GM23248 (cell line): ENCODE measurements around the gene CA12. TPM values are rescaled to one million over a fixed set of nuclear protein-coding genes. Genes with fewer than 3 reads are reported as not detected.

ENCODE experiments used
- DNase-seq: peaks from one replicate; pipeline ENCODE4 v3.0.0-alpha.2; 2015
- H2AFZ ChIP-seq: fragments of 200-600 bp; sonication (generic); 2 replicates; pipeline ENCODE4 v1.6.1; 2016; ENCODE audit warnings: antibody characterized with exemption
- H3F3A ChIP-seq: fragments of 200-600 bp; sonication (generic); 2 replicates; pipeline ENCODE4 v1.6.1; 2016; ENCODE audit warnings: mild to moderate bottlenecking, antibody characterized with exemption, mixed run types; ENCODE audit not compliant: insufficient read depth
- H3K27ac ChIP-seq: fragments of 200-600 bp; sonication (generic); 2 replicates; pipeline ENCODE4 v1.5.1; 2016; ENCODE audit warnings: mild to moderate bottlenecking
- H3K27me3 ChIP-seq: fragments of 200-600 bp; sonication (generic); replicated peaks from 2 replicates; pipeline ENCODE4 v1.6.1; 2016; ENCODE audit warnings: mild to moderate bottlenecking; ENCODE audit not compliant: insufficient read depth
- H3K36me3 ChIP-seq: fragments of 200-600 bp; sonication (generic); 2 replicates; pipeline ENCODE4 v1.6.1; 2016; ENCODE audit warnings: low read depth, mild to moderate bottlenecking
- H3K4me1 ChIP-seq: fragments of 200-600 bp; sonication (generic); 2 replicates; pipeline ENCODE4 v1.6.1; 2016; ENCODE audit warnings: mild to moderate bottlenecking; ENCODE audit not compliant: insufficient read depth
- H3K4me2 ChIP-seq: fragments of 200-600 bp; sonication (generic); one replicate; pipeline ENCODE4 v1.6.1; 2016; ENCODE audit warnings: mild to moderate bottlenecking; ENCODE audit not compliant: unreplicated experiment
- H3K4me3 ChIP-seq: fragments of 200-600 bp; sonication (generic); 2 replicates; pipeline ENCODE4 v1.5.1; 2016; ENCODE audit warnings: mild to moderate bottlenecking
- H3K79me2 ChIP-seq: fragments of 200-600 bp; sonication (generic); 2 replicates; pipeline ENCODE4 v1.6.1; 2016; ENCODE audit warnings: mild to moderate bottlenecking; ENCODE audit not compliant: insufficient read depth
- H3K9ac ChIP-seq: fragments of 200-600 bp; sonication (generic); 2 replicates; pipeline ENCODE4 v1.6.1; 2016; ENCODE audit warnings: mild to moderate bottlenecking
- H3K9me2 ChIP-seq: fragments of 200-600 bp; sonication (generic); 2 replicates; pipeline ENCODE4 v1.6.1; 2016; ENCODE audit warnings: mixed run types, mild to moderate bottlenecking, moderate library complexity; ENCODE audit not compliant: insufficient read depth
- H3K9me3 ChIP-seq: fragments of 200-600 bp; sonication (generic); one replicate; pipeline ENCODE4 v1.6.1; 2017; ENCODE audit warnings: low read depth
- H4K20me1 ChIP-seq: fragments of 200-600 bp; sonication (generic); 2 replicates; pipeline ENCODE4 v1.6.0; 2016; ENCODE audit not compliant: insufficient read depth
- EZH2 ChIP-seq: fragments of 200-600 bp; sonication (generic); IDR thresholded peaks from 2 replicates; pipeline ENCODE4 v1.6.1; 2018; ENCODE audit warnings: antibody characterized with exemption, mild to moderate bottlenecking; ENCODE audit not compliant: insufficient read depth, poor library complexity, severe bottlenecking
- EZH2phosphoT487 ChIP-seq: fragments of 200-600 bp; sonication (generic); IDR thresholded peaks from 2 replicates; pipeline ENCODE4 v1.6.1; 2018; ENCODE audit warnings: antibody characterized with exemption, moderate library complexity, mild to moderate bottlenecking, low read depth; ENCODE audit not compliant: insufficient read depth
- WGBS, 2 experiments: methylation state at CpG; one replicate each; pipeline ENCODE4 v1.1.6; 2015 to 2017; ENCODE audit warnings: low lambda C conversion rate in 2 of 2, low coverage in 1 of 2; ENCODE audit errors: missing lambda C conversion rate in 2 of 2; 5-methylcytosine and 5-hydroxymethylcytosine counted together
- in situ Hi-C: fragments of 300-500 bp; cut with MboI; formaldehyde crosslinking; loops from 2 replicates; pipeline ENCODE4 v1.15.0; 2020
- polyA plus RNA-seq: library from polyadenylated mRNA; unstranded; fragments of >200 nt; fragmentation: Nextera tagmentation; extraction: Ambion mirVana; gene quantifications from 2 replicates; pipeline ENCODE4 v1.2.1, GENCODE V29; 2016
- total RNA-seq: library from RNA; depleted of rRNA; stranded (reverse); fragments of >200 nt; shearing (Covaris generic); gene quantifications from 2 replicates; pipeline ENCODE4 v1.2.3, GENCODE V29; 2014

Gene CA12
- total and polyA plus RNA-seq, 2 experiments from 2014 or later = 41.8 to 42.1 TPM

- Histone ChIP-seq H3K4me2 (no peak overlapping the region), H3K27me3 (no peaks in the 10 kb centered on the region), H3K4me3 (no peak overlapping the region), H2AFZ (no peak overlapping the region), H3K79me2 (no peaks in the 10 kb centered on the region), H3K9ac (no peak overlapping the region), H3K36me3 (no peaks in the 10 kb centered on the region), H3K27ac (no peak overlapping the region), H3K9me2 (no peaks in the 10 kb centered on the region), H3K9me3 (no peaks in the 10 kb centered on the region), H4K20me1 (no peaks in the 10 kb centered on the region), H3F3A (no peaks in the 10 kb centered on the region), H3K4me1 (no peaks in the 10 kb centered on the region)
- no peak for DNase-seq
- TF ChIP-seq EZH2 (no peak), EZH2phosphoT487 (no peak)
- in situ Hi-C loops = no loop called here
- 96% methylated on average over 3 of the region's 3 CpGs for WGBS, 2 experiments
These were observed 23.9 kb downstream of the CA12 start for GRCh38 chr15:63357731-63358130.

GRCh38 chr15:63357061-63357460 is 24.6 kb downstream of the CA12 start:
- Histone ChIP-seq H3K79me2 (0 out of 2 replicates have a peak, but pooled peaks cover 4% of the 10 kb centered on the region), H3K36me3 (no peaks in the 10 kb centered on the region), H3K27me3 (no peaks in the 10 kb centered on the region), H3K4me3 (no peak overlapping the region), H3F3A (no peaks in the 10 kb centered on the region), H4K20me1 (no peaks in the 10 kb centered on the region), H3K9me3 (no peaks in the 10 kb centered on the region), H3K4me2 (no peak overlapping the region), H3K4me1 (no peaks in the 10 kb centered on the region), H2AFZ (no peak overlapping the region), H3K9ac (no peak overlapping the region), H3K9me2 (no peaks in the 10 kb centered on the region), H3K27ac (no peak overlapping the region)
- TF ChIP-seq EZH2phosphoT487 = no peak
- TF ChIP-seq EZH2 = no peak
- no peak for DNase-seq
- WGBS, 2 experiments = 71 to 73% methylated on average over 4 of the region's 4 CpGs
- in situ Hi-C loops = no loop called here

GRCh38 chr15:63354821-63355650 is 26.6 kb downstream of the CA12 start:
- Histone ChIP-seq H3K4me2 (no peak overlapping the region), H3K9me2 (no peaks in the 10 kb centered on the region), H2AFZ (no peak overlapping the region), H3K9ac (no peak overlapping the region), H3F3A (no peaks in the 10 kb centered on the region), H3K27me3 (no peaks in the 10 kb centered on the region), H3K36me3 (no peaks in the 10 kb centered on the region), H3K79me2 (0 out of 2 replicates have a peak, but pooled peaks cover 5% of the 10 kb centered on the region), H3K4me3 (no peak overlapping the region), H3K9me3 (no peaks in the 10 kb centered on the region), H3K27ac (no peak overlapping the region), H4K20me1 (no peaks in the 10 kb centered on the region), H3K4me1 (no peaks in the 10 kb centered on the region)
- DNase-seq = no peak
- TF ChIP-seq EZH2phosphoT487 (no peak), EZH2 (no peak)
- in situ Hi-C loops = no loop called here
- WGBS, 2 experiments = 83 to 84% methylated on average over 22 of the region's 22 CpGs

- WGBS, 2 experiments = 96 to 100% methylated on average over 5 of the region's 5 CpGs
- no peaks in the 10 kb centered on the region for H3K27me3 ChIP-seq
- H3K79me2 ChIP-seq = 0 out of 2 replicates have a peak, but pooled peaks cover 10% of the 10 kb centered on the region
- no peaks in the 10 kb centered on the region for H3K9me3 ChIP-seq
- H2AFZ ChIP-seq = no peak overlapping the region
- no peaks in the 10 kb centered on the region for H3K36me3 ChIP-seq
- in situ Hi-C loops = no loop called here
- H3K9ac ChIP-seq = no peak overlapping the region
- H3F3A ChIP-seq = peaks cover 4% of the 10 kb centered on the region
- H3K9me2 ChIP-seq = no peaks in the 10 kb centered on the region
- no peaks in the 10 kb centered on the region for H4K20me1 ChIP-seq
- H3K4me3 ChIP-seq = no peak overlapping the region
- peaks cover 5% of the 10 kb centered on the region for H3K4me1 ChIP-seq
- no peak for DNase-seq
- TF ChIP-seq EZH2 = no peak
- no peak for TF ChIP-seq EZH2phosphoT487
- H3K4me2 ChIP-seq = no peak overlapping the region
- no peak overlapping the region for H3K27ac ChIP-seq
These were observed 27.8 kb downstream of the CA12 start for GRCh38 chr15:63353887-63354286.
